ENCODE data around the gene ACVR2A. TPM values are rescaled to one million over a fixed set of nuclear protein-coding genes. Genes with fewer than 3 reads are reported as not detected.

Gene ACVR2A
- total RNA-seq, 1 experiment from 2014 or later: 17.9 TPM

GRCh38 chr2:147867050-147867449, 22.2 kb downstream of the ACVR2A start:
- no peaks in the 10 kb centered on the region for H3K9me3 ChIP-seq (ENCODE audit: low read depth, low read length, poor library complexity, severe bottlenecking)
- CTCF ChIA-PET: no interaction called here
- no peak for DNase-seq (ENCODE audit: low spot score)
- H3K27ac ChIP-seq (ENCODE audit: low read depth, low read length, poor library complexity, severe bottlenecking): no peak overlapping the region
- H3K4me1 ChIP-seq (ENCODE audit: insufficient read depth, low read length, poor library complexity, severe bottlenecking): peaks cover 4% of the 10 kb centered on the region
- H3K4me3 ChIP-seq (ENCODE audit: low read depth, low read length, poor library complexity, severe bottlenecking): no peak overlapping the region
- TF ChIP-seq, protein P1, sequence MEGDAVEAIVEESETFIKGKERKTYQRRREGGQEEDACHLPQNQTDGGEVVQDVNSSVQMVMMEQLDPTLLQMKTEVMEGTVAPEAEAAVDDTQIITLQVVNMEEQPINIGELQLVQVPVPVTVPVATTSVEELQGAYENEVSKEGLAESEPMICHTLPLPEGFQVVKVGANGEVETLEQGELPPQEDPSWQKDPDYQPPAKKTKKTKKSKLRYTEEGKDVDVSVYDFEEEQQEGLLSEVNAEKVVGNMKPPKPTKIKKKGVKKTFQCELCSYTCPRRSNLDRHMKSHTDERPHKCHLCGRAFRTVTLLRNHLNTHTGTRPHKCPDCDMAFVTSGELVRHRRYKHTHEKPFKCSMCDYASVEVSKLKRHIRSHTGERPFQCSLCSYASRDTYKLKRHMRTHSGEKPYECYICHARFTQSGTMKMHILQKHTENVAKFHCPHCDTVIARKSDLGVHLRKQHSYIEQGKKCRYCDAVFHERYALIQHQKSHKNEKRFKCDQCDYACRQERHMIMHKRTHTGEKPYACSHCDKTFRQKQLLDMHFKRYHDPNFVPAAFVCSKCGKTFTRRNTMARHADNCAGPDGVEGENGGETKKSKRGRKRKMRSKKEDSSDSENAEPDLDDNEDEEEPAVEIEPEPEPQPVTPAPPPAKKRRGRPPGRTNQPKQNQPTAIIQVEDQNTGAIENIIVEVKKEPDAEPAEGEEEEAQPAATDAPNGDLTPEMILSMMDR (conservative IDR thresholded peaks at IDR 0.05; ENCODE audit: low read depth, low read length): no peak
- TF ChIP-seq EZH2 (IDR thresholded peaks at IDR 0.05; ENCODE audit: borderline replicate concordance, low read depth, low read length, poor library complexity, severe bottlenecking): no peak
- no peaks in the 10 kb centered on the region for H3K36me3 ChIP-seq (ENCODE audit: insufficient read depth, low read length, poor library complexity, severe bottlenecking)
- H3K27me3 ChIP-seq (replicated peaks; ENCODE audit: insufficient read depth, low read depth, low read length, poor library complexity): no peaks in the 10 kb centered on the region
- POLR2A ChIA-PET (ENCODE audit: low non-redundant PET): interaction anchor here (0.6 kb wide), 1 partner anchor 23 kb away, joined by 3 read pairs; no protein-coding TSS in a partner anchor
- intact Hi-C loops (cut with micrococcal nuclease; ENCODE audit: unreplicated experiment): no loop called here
- BruUV-seq (replicated peaks): no TSS peak

- Histone ChIP-seq H3K36me3 (ENCODE audit: insufficient read depth, low read length, poor library complexity, severe bottlenecking) (no peaks in the 10 kb centered on the region), H3K4me3 (ENCODE audit: low read depth, low read length, poor library complexity, severe bottlenecking) (no peak overlapping the region), H3K4me1 (ENCODE audit: insufficient read depth, low read length, poor library complexity, severe bottlenecking) (no peaks in the 10 kb centered on the region), H3K27me3 (replicated peaks; ENCODE audit: insufficient read depth, low read depth, low read length, poor library complexity) (no peaks in the 10 kb centered on the region), H3K9me3 (ENCODE audit: low read depth, low read length, poor library complexity, severe bottlenecking) (no peaks in the 10 kb centered on the region), H3K27ac (ENCODE audit: low read depth, low read length, poor library complexity, severe bottlenecking) (no peak overlapping the region)
- DNase-seq (ENCODE audit: low spot score): no peak
- TF ChIP-seq, protein P1 (conservative IDR thresholded peaks at IDR 0.05; ENCODE audit: low read depth, low read length): no peak
- no peak for TF ChIP-seq EZH2 (IDR thresholded peaks at IDR 0.05; ENCODE audit: borderline replicate concordance, low read depth, low read length, poor library complexity, severe bottlenecking)
- CTCF ChIA-PET: no interaction called here
- POLR2A ChIA-PET (ENCODE audit: low non-redundant PET): no interaction called here
- intact Hi-C loops (cut with micrococcal nuclease; ENCODE audit: unreplicated experiment): no loop called here
- no TSS peak for BruUV-seq (replicated peaks)
These were observed 25.1 kb downstream of the ACVR2A start for GRCh38 chr2:147869934-147870333.

DNA sequence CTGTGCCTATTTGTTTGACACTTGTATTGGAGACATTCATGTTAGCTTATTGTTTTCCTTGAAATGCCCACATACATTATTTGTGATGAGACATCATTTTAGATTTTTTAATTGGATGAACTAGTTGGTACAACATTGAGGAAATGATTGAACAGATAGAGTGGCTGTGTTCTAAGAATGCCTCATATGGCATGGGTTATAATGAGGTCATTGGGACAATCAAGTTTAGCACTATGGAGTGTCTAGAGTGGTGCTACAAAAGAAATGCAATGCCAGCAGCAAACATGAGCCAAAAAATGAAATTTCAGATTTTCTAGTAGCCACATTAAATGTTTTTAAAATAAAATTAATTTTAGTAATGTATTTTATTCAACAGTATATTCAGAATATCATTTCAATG, 28.1 kb downstream of the ACVR2A start:
- Histone ChIP-seq H3K9me3 (ENCODE audit: low read depth, low read length, poor library complexity, severe bottlenecking) (no peaks in the 10 kb centered on the region), H3K4me3 (ENCODE audit: low read depth, low read length, poor library complexity, severe bottlenecking) (no peak overlapping the region), H3K4me1 (ENCODE audit: insufficient read depth, low read length, poor library complexity, severe bottlenecking) (peaks cover 3% of the 10 kb centered on the region), H3K36me3 (ENCODE audit: insufficient read depth, low read length, poor library complexity, severe bottlenecking) (no peaks in the 10 kb centered on the region), H3K27me3 (replicated peaks; ENCODE audit: insufficient read depth, low read depth, low read length, poor library complexity) (no peaks in the 10 kb centered on the region), H3K27ac (ENCODE audit: low read depth, low read length, poor library complexity, severe bottlenecking) (no peak overlapping the region)
- ChIA-PET POLR2A (ENCODE audit: low non-redundant PET) (no interaction called here), CTCF (no interaction called here)
- intact Hi-C loops (cut with micrococcal nuclease; ENCODE audit: unreplicated experiment): no loop called here
- TF ChIP-seq, protein P1 (conservative IDR thresholded peaks at IDR 0.05; ENCODE audit: low read depth, low read length): no peak
- TF ChIP-seq EZH2 (IDR thresholded peaks at IDR 0.05; ENCODE audit: borderline replicate concordance, low read depth, low read length, poor library complexity, severe bottlenecking): no peak
- no peak for DNase-seq (ENCODE audit: low spot score)
- no TSS peak for BruUV-seq (replicated peaks)

All from A673 (cell line).